Choroid plexus epithelial cell (primary cell): ENCODE results near the gene FGGY.

Experiments
- DNase-seq: peaks from one replicate; pipeline ENCODE4 v3.0.0-alpha.2; 2010; ENCODE audit warnings: low read depth
- H3K4me3 ChIP-seq: 2 replicates; pipeline ENCODE4 v1.5.1; 2011; ENCODE audit warnings: low read depth, mild to moderate bottlenecking, control low read depth, low read length, moderate library complexity
- CTCF ChIP-seq: conservative IDR thresholded peaks from 2 replicates; pipeline ENCODE4 v1.5.1; 2011; ENCODE audit warnings: low read depth, mild to moderate bottlenecking, control low read depth, inconsistent platforms, low read length, moderate library complexity

FGGY gene

GRCh38 chr1:59364037-59364436 lies 67.1 kb downstream of the FGGY start:
- TF ChIP-seq CTCF: no peak
- no peak overlapping the region for H3K4me3 ChIP-seq
- no peak for DNase-seq

- no peak overlapping the region for H3K4me3 ChIP-seq
- TF ChIP-seq CTCF: no peak
- DNase-seq: peak; percentile 43
These were observed 69.5 kb downstream of the FGGY start for GRCh38 chr1:59366346-59366745.

GRCh38 chr1:59367301-59368007 lies 70.6 kb downstream of the FGGY start:
- DNase-seq: peak; percentile 97
- H3K4me3 ChIP-seq: no peak overlapping the region
- no peak for TF ChIP-seq CTCF

- H3K4me3 ChIP-seq: no peak overlapping the region
- DNase-seq: peak; percentile 56
- no peak for TF ChIP-seq CTCF
These were observed 71.2 kb downstream of the FGGY start for GRCh38 chr1:59368008-59368670.

GRCh38 chr1:59375321-59376220 lies 78.7 kb downstream of the FGGY start:
- no peak overlapping the region for H3K4me3 ChIP-seq
- no peak for TF ChIP-seq CTCF
- peak; percentile 99 for DNase-seq

GRCh38 chr1:59377350-59377904 lies 80.5 kb downstream of the FGGY start:
- DNase-seq: no peak
- no peak for TF ChIP-seq CTCF
- no peak overlapping the region for H3K4me3 ChIP-seq
